ENCODE data around the gene RSL24D1.

DNA sequence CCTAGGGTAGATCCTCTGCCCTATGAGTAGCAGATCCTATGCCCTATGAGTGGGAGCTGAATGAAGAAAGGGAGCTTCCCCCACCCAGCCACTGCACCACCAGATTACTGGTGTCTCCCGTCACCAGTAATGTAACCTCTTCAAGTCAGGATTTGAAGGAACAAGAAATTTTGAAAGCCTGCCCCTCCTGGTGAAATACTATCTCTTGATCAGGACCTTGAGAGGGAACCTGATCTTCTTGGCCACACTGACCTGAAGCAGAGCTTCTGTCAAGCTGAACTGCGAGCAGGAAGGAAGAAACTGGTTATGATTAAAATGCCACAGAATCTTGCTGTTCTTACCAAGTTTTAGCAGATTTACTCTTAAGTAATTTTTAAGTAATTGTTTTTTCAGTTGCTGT is 62.8 kb downstream of the RSL24D1 start:
- no peak for TF ChIP-seq POLR2A (IDR thresholded peaks at IDR 0.05)
- TF ChIP-seq, protein P1, sequence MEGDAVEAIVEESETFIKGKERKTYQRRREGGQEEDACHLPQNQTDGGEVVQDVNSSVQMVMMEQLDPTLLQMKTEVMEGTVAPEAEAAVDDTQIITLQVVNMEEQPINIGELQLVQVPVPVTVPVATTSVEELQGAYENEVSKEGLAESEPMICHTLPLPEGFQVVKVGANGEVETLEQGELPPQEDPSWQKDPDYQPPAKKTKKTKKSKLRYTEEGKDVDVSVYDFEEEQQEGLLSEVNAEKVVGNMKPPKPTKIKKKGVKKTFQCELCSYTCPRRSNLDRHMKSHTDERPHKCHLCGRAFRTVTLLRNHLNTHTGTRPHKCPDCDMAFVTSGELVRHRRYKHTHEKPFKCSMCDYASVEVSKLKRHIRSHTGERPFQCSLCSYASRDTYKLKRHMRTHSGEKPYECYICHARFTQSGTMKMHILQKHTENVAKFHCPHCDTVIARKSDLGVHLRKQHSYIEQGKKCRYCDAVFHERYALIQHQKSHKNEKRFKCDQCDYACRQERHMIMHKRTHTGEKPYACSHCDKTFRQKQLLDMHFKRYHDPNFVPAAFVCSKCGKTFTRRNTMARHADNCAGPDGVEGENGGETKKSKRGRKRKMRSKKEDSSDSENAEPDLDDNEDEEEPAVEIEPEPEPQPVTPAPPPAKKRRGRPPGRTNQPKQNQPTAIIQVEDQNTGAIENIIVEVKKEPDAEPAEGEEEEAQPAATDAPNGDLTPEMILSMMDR (IDR thresholded peaks at IDR 0.05) = no peak
